Naive B cell (primary cell): ENCODE data around the gene SLC17A3. TPM values are rescaled to one million over a fixed set of nuclear protein-coding genes. Genes with fewer than 3 reads are reported as not detected.

Source experiments
- ATAC-seq, 2 donors: fragments of 150-1000 bp; cut with Tn5 transposase; 2 replicates each; pipeline ENCODE4 v1.10.0; 2021; ENCODE audit warnings: low read depth in 2 of 2, mild to moderate bottlenecking in 2 of 2, moderate library complexity in 2 of 2
- DNase-seq: peaks from one replicate; pipeline ENCODE4 v3.0.0; 2022
- H3K27ac Mint-ChIP-seq, 6 donors: one replicate each; pipeline ENCODE4 v1.8.0; 2020 to 2022; ENCODE audit warnings: mild to moderate bottlenecking in 6 of 6, mixed read lengths in 6 of 6, moderate library complexity in 5 of 6, inconsistent platforms in 2 of 6
- H3K27me3 Mint-ChIP-seq, 3 donors: one replicate each; pipeline ENCODE4 v1.8.0; 2021 to 2022; ENCODE audit warnings: mixed read lengths in 3 of 3, mild to moderate bottlenecking in 1 of 3
- H3K36me3 Mint-ChIP-seq, 2 donors: one replicate each; pipeline ENCODE4 v1.8.0; 2020 to 2022; ENCODE audit warnings: mixed read lengths in 2 of 2, inconsistent platforms in 1 of 2, mild to moderate bottlenecking in 1 of 2
- H3K4me1 Mint-ChIP-seq, 3 donors: one replicate each; pipeline ENCODE4 v1.8.0; 2020 to 2022; ENCODE audit warnings: mixed read lengths in 3 of 3, inconsistent platforms in 1 of 3, mild to moderate bottlenecking in 1 of 3, moderate library complexity in 1 of 3
- H3K4me3 Mint-ChIP-seq, 8 donors: one replicate each; pipeline ENCODE4 v1.8.0; 2020 to 2022; ENCODE audit warnings: mild to moderate bottlenecking in 8 of 8, mixed read lengths in 8 of 8, moderate library complexity in 8 of 8, inconsistent platforms in 2 of 8
- H3K9me3 Mint-ChIP-seq, 7 donors: one replicate each; pipeline ENCODE4 v1.8.0; 2020 to 2022; ENCODE audit warnings: mixed read lengths in 7 of 7, mild to moderate bottlenecking in 5 of 7, inconsistent platforms in 2 of 7, moderate library complexity in 1 of 7
- polyA plus RNA-seq, 6 donors: library from polyadenylated mRNA; unstranded; fragments of 300-500 nt; fragmentation: Illumina TruSeq; gene quantifications; one replicate each; pipeline ENCODE4 v1.2.3, GENCODE V29; 2021; ENCODE audit warnings: low read depth in 6 of 6

SLC17A3 gene
- polyA plus RNA-seq, 6 donors from 2014 or later, result 0.29 TPM; not detected in 5

DNA sequence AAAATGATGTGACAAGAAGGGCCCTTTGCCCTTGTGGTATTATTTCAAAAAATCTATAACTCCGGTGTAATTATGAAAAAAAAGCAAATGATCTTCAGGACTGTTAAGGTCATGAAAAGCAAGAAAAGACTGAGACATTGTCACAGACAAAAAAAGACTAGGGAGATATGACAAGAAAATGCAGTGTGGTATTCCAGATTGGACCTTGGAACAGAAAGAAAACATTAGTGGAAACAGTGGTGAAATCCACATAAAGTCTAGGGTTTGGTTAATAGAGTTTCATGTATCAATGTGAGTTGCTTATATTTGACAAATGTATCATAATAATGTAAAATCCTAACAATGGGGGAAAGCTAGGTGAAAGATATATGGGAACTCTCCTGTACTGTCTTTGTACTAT, 26.8 kb upstream of the SLC17A3 start:
- H3K4me3 Mint-ChIP-seq, result no peak overlapping the region
- no peaks in the 10 kb centered on the region for H3K36me3 Mint-ChIP-seq
- no peak for ATAC-seq
- H3K27me3 Mint-ChIP-seq, result peaks cover 0 to 3% (median 0%) of the 10 kb centered on the region in 3 donors
- H3K27ac Mint-ChIP-seq, result no peak overlapping the region
- no peak for DNase-seq
- peaks cover 0 to 13% (median 4%) of the 10 kb centered on the region in 3 donors for H3K4me1 Mint-ChIP-seq
- H3K9me3 Mint-ChIP-seq, result no peaks in the 10 kb centered on the region

DNA sequence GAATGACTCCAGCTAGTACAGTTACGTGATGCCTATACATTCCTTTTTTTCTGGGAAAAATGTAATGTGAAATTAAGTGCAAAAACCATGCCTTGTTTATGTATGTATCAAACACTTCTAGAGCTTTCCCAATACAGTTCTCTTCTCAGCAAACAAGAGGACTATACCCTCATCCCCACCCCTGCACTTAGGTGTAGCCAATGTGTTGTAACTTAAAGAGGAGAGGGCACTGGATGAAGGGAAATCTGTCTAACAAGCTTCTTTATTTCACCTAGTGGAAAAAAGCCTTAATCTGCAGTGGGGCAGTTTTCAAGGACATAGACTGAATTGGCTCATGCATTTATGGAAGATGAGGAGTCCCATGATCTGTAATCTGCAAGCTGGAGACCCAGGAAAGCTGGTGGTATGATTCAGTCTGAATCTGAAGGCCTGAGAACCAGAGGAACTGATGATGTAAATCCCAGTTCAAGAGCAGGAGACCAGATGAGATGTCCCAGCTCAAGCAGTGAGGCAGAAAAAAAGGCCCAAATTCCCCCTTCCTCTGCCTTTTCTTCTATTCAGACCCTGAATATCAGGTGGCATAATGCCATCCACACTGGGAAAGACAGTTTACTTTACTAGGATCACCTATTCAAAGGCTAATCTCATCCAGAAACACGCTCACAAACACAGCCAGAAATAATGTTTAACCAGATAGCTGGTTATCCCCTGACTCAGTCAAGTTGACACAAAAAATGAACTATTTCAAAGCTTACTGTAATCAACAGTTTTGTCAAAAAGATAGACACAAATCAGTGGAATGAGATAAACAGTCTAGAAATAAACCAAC, 25.8 kb upstream of the SLC17A3 start:
- ATAC-seq (no peak), DNase-seq (no peak)
- H3K36me3 Mint-ChIP-seq, result no peaks in the 10 kb centered on the region
- no peak overlapping the region for H3K4me3 Mint-ChIP-seq
- peaks cover 0 to 3% (median 0%) of the 10 kb centered on the region in 3 donors for H3K27me3 Mint-ChIP-seq
- H3K9me3 Mint-ChIP-seq, result no peaks in the 10 kb centered on the region
- H3K27ac Mint-ChIP-seq, result peak overlapping the region in 2 of 6 donors; percentile 38 to 54
- peaks cover 0 to 13% (median 4%) of the 10 kb centered on the region in 3 donors for H3K4me1 Mint-ChIP-seq

DNA sequence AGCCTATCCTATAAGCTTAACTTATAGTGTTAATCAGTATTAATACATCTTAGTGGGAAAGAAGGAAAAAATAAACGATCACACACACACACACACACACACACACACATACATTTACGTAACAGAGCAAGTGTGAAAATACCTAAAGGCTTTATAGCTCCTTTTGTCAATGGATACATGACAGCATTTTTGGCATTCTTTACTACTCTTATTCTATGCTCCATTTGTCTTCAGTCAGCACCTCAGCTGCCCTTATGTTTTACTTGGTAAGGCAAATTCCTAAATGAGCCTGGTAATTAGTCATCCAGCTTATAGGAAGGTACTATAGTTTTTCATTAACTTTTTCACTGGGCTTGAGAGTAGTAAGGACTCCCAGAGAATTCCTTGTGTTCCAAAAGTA, 25.1 kb upstream of the SLC17A3 start:
- Mint-ChIP-seq H3K27ac (peak overlapping the region in 1 of 6 donors; percentile 73), H3K27me3 (peaks cover 3 to 4% (median 3%) of the 10 kb centered on the region in 3 donors), H3K36me3 (no peaks in the 10 kb centered on the region), H3K4me3 (no peak overlapping the region), H3K9me3 (peaks cover 0 to under 1% (median 0%) of the 10 kb centered on the region in 7 donors), H3K4me1 (peaks cover 0 to 13% (median 4%) of the 10 kb centered on the region in 3 donors)
- DNase-seq, result no peak
- no peak for ATAC-seq

DNA sequence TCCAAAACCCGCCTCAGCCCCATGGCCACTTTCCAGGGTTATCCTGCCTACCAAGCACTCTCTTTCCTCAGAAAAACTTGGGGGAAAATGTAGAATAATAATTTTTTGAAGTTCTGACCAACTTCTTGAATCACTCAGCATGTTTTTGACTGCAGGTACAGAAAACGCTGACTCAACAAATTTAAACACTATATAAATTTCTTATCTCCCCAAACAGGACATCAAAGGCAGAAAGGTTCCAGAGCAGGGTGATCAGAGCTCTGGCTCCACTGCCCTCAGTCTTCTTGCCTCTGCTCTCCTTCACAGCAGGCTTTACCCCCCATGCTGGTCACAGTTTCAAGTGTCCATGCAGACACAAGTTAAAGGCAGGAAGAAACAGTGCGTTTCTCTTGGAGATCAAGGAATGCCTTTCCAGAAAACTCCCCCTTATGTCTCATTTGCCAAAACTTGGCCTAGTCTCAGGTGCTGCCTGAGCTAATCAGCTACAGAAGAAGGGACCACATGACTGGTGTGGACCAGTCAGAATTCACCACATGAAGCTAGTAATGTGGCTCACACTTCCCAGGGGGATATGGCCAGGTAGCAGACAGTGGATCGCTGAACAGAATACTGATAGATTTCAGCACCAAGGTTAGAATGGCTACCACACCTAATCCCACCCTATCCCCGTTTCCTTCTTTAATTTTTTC, 24.4 kb upstream of the SLC17A3 start:
- Mint-ChIP-seq H3K4me1 (peaks cover 0 to 13% (median 4%) of the 10 kb centered on the region in 3 donors), H3K9me3 (peaks cover 0 to 1% (median 0%) of the 10 kb centered on the region in 7 donors), H3K27me3 (peaks cover 3 to 6% (median 5%) of the 10 kb centered on the region in 3 donors), H3K4me3 (no peak overlapping the region), H3K36me3 (no peaks in the 10 kb centered on the region), H3K27ac (no peak overlapping the region)
- DNase-seq (no peak), ATAC-seq (no peak)

DNA sequence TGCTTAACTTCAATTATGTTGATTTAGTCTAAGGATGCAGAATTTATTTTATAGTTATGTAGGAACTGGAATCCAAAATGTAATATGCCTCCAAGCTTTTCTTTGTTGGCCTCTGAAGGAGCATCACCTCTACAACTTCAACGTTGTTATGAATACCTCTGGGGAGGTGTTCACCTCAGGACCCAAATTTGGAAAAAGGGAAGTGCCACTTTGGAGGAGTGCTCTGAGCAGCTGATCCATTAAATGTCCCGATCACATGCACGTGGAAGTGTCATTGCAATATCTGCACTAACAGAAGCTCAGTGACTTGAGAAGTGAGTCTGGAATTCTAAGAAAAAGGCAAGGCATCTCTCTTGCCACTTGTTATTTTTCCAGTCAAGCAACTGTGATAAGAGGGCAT, 22.2 kb upstream of the SLC17A3 start:
- Mint-ChIP-seq H3K27ac (no peak overlapping the region), H3K4me1 (no peaks in the 10 kb centered on the region), H3K4me3 (no peak overlapping the region), H3K9me3 (peaks cover 0 to 1% (median 0%) of the 10 kb centered on the region in 7 donors), H3K27me3 (peaks cover 0 to 6% (median 5%) of the 10 kb centered on the region in 3 donors), H3K36me3 (no peaks in the 10 kb centered on the region)
- ATAC-seq (no peak), DNase-seq (no peak)

DNA sequence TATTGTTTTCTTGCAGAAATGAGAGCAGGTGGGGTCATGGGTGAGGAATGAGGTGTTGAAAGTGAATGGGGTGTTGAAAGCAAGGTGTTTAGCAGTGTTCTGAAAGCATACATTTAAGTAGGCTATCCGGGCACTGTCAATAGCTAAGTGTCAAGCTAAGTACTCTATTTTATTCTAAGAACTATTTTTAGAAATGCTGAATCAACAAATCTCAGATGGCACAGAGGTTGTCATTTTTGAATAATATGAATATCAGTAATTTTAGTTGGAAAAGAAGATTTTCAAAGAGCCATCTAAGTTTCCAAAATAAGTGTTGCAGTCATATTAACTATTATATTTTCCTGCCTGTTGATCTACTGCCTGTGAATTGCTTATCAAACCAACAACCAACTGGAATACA, 21.7 kb upstream of the SLC17A3 start:
- Mint-ChIP-seq H3K36me3 (no peaks in the 10 kb centered on the region), H3K27ac (no peak overlapping the region), H3K4me3 (no peak overlapping the region), H3K27me3 (peaks cover 0 to 6% (median 5%) of the 10 kb centered on the region in 3 donors), H3K9me3 (peaks cover 0 to 1% (median 0%) of the 10 kb centered on the region in 7 donors), H3K4me1 (no peaks in the 10 kb centered on the region)
- DNase-seq (no peak), ATAC-seq (no peak)

DNA sequence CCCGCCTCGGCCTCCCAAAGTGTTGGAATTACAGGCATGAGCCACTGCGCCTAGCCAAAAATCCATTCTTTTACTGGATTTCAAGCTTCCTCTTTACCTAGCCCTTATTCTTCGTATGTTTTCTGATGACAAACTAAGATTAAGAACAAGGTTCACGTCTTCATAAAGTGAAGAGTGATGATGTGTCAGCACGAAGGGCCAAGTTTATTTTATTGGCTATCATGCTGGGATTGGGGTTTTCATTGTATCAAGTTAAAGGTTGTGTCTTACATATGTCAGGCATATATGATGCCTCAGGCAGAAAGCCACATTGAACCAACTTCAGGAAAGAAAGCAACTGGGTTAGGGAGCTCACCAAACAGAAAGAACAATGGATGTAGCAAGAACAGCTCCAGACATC, 19.7 kb upstream of the SLC17A3 start:
- Mint-ChIP-seq H3K27me3 (peaks cover 0 to 10% (median 6%) of the 10 kb centered on the region in 3 donors), H3K9me3 (peaks cover 0 to 1% (median 0%) of the 10 kb centered on the region in 7 donors), H3K4me1 (no peaks in the 10 kb centered on the region), H3K36me3 (no peaks in the 10 kb centered on the region), H3K4me3 (peak overlapping the region in 1 of 8 donors; percentile 22), H3K27ac (no peak overlapping the region)
- ATAC-seq, result no peak
- DNase-seq, result no peak

DNA sequence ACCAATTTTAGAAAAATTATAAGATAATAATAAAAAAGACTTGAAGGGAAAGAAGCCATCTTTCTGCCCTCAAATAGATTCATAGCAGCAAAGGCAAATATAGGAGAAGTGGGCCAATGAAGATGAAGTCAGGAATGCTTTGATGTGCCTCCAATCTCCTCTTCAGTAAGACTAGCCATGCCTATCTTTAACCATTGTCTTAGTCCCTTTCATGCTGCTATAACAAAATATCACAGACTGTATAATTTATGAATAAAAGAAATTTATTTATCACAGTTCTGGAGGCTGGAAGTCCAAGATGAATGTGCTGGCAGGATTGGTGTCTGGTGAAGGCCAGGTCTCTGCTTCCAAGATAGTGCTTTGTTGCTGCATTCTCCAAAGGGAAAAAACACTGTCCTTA, 18.8 kb upstream of the SLC17A3 start:
- Mint-ChIP-seq H3K9me3 (peaks cover 0 to 1% (median 0%) of the 10 kb centered on the region in 7 donors), H3K36me3 (no peaks in the 10 kb centered on the region), H3K27ac (no peak overlapping the region), H3K27me3 (peaks cover 0 to 10% (median 6%) of the 10 kb centered on the region in 3 donors), H3K4me3 (no peak overlapping the region), H3K4me1 (no peaks in the 10 kb centered on the region)
- DNase-seq, result no peak
- ATAC-seq, result no peak

DNA sequence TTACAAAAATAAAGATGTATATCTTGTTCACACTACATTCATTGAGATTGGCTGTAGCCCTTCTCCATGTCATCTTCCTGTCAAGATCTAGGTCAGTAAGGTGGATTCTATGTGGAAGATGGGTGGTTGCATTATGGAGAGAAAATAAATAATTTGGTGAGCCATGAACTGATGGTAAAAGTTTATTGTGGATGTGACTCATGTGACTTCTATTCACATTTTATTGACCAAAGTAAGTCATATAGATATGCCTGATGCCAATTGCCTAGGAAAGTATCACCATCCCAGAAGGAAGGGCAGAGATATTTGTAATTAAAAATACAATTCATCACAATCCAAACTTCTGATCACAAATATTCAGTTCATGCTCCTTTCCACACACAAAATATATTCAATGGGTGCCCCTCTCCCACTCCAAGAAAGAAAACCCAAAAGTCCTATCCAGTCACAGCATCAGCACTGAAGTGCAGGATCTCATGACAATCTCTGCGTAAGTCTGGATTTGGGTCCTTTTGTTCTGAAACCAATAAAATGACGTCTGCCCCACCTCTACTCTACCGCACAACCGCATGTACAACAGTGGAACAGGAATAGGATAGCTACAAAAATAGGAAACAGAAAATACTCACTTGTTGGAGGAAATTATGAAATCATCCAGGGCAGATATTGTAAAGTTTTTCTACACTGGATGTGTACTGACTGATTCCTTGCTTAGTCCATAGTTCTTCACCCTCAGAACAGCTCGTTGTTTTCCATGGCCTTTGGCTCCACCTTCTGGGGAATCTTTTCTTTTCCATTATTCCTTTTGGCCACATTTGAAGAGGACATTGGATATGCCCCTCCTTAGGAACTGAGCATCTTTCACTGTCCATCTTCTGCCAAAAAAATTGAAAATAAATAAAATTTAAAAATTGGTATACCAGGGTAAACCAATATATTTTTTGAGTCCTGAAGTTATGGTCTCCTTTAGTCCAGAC, 16.1 kb upstream of the SLC17A3 start:
- Mint-ChIP-seq H3K27ac (peak overlapping the region in 1 of 6 donors; percentile 4), H3K9me3 (peaks cover 0 to 14% (median 5%) of the 10 kb centered on the region in 7 donors)

DNA sequence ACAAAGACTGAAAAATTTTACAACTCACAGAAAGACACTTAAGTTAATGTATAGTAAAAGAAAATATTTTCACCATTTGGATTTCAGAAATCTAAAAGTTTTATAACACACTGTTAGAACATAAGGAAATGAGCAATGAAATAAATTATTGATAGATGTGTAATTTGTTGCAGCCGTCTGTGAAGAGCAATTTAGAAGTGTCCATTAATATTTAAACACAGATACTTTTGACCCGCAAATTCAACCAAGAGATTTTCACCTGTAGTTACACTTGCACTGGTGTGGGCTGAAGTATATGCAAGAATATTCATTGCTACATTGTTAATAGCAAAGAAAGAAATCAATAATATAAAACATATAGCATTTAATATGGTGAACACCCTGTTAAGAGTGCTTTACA, 14.6 kb upstream of the SLC17A3 start:
- Mint-ChIP-seq H3K27me3 (peaks cover 0 to 5% (median 0%) of the 10 kb centered on the region in 3 donors), H3K27ac (no peak overlapping the region), H3K36me3 (peaks cover 0 to 4% of the 10 kb centered on the region in 2 donors), H3K4me1 (no peaks in the 10 kb centered on the region), H3K9me3 (peaks cover 0 to 14% (median 5%) of the 10 kb centered on the region in 7 donors), H3K4me3 (no peak overlapping the region)
- no peak for DNase-seq
- ATAC-seq, result no peak

More for the DNA sequence above, 16.1 kb upstream of the SLC17A3 start:
- H3K4me3 Mint-ChIP-seq, result no peak overlapping the region
- H3K4me1 Mint-ChIP-seq, result no peaks in the 10 kb centered on the region
- H3K27me3 Mint-ChIP-seq, result peaks cover 0 to 10% (median 6%) of the 10 kb centered on the region in 3 donors
- ATAC-seq (no peak), DNase-seq (no peak)
- peaks cover 0 to 4% of the 10 kb centered on the region in 2 donors for H3K36me3 Mint-ChIP-seq

DNA sequence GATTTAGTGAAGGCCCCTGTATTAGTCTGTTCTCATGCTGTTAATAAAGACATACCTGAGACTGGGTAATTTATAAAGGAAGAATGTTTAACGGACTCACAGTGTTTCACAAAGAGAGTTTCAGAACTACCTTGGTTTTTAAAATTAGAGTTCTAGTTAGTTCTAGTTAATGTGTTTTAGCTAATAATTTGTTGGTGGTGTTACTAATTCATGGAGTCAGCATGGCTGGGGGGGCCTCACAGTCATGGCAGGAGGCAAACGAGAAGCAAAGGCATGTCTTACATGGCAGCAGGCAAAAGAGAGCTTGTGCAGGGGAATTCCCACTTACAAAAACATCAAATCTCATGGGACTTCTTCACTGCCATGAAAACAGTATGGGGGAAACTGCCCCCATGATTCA, 12.0 kb upstream of the SLC17A3 start:
- Mint-ChIP-seq H3K36me3 (peaks cover 0 to 4% of the 10 kb centered on the region in 2 donors), H3K4me3 (no peak overlapping the region), H3K9me3 (peaks cover 0 to 14% (median 5%) of the 10 kb centered on the region in 7 donors), H3K4me1 (peaks cover 4 to 9% (median 7%) of the 10 kb centered on the region in 3 donors), H3K27ac (peak overlapping the region in 1 of 6 donors; percentile 49), H3K27me3 (peaks cover 0 to 5% (median 0%) of the 10 kb centered on the region in 3 donors)
- no peak for ATAC-seq
- no peak for DNase-seq

DNA sequence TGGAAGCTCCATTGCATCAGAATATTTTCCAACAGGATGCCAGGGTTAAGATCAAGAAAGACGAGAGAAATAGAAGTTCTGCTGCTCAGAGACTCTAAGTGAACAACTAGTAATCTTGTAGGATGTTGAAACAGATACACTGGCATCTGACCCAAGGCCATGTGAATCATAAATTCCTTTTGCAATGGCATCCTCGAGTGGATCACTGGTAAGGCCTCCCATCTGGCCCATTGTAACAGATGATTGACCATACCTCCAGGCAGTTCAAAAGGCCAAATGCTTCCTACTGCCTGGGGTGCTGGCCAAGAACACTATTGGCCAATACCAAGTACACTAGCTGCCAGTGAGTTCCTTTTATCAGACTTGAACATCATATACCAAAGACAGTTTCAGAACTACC, 9.9 kb upstream of the SLC17A3 start:
- DNase-seq (no peak), ATAC-seq (no peak)
- Mint-ChIP-seq H3K27me3 (peaks cover 0 to 2% (median 0%) of the 10 kb centered on the region in 3 donors), H3K27ac (no peak overlapping the region), H3K36me3 (peaks cover 0 to 4% of the 10 kb centered on the region in 2 donors), H3K4me1 (peaks cover 4 to 9% (median 7%) of the 10 kb centered on the region in 3 donors), H3K4me3 (no peak overlapping the region), H3K9me3 (peaks cover 0 to 14% (median 5%) of the 10 kb centered on the region in 7 donors)
